OCI-LY1 (cell line): ENCODE results near the gene MXRA7.

Experiments used
- CTCF ChIP-seq: fragments of 200-600 bp; sonication (generic), shearing (Covaris generic); IDR thresholded peaks from 2 replicates; pipeline ENCODE4 v1.5.1; 2017; ENCODE audit warnings: mild to moderate bottlenecking, antibody characterized with exemption, low read length, moderate library complexity, mixed read lengths
- EZH2 ChIP-seq: fragments of 200-600 bp; sonication (generic), shearing (Covaris generic); IDR thresholded peaks from 2 replicates; pipeline ENCODE4 v1.8.0; 2017; ENCODE audit warnings: borderline replicate concordance, mixed run types, mild to moderate bottlenecking, antibody characterized with exemption, low read length, moderate library complexity, mixed read lengths

- TF ChIP-seq CTCF (no peak), EZH2 (no peak)
Measured at GRCh38 chr17:76687298-76688164, 23.2 kb downstream of the MXRA7 start.
